ENCODE data around the gene MAD1L1. TPM values are rescaled to one million over a fixed set of nuclear protein-coding genes. Genes with fewer than 3 reads are reported as not detected.
"Not testable (repeated sequence)": the region's sequence is repeated elsewhere in the genome, so short reads cannot be mapped to it uniquely, and the experiment has no call there.

MAD1L1 gene
- polyA plus RNA-seq, 2 donors: 18.0 to 24.9 TPM

GRCh38 chr7:1846331-1847065 lies 386.2 kb downstream of the MAD1L1 start:
- 92 to 93% methylated on average over 29 of the region's 29 CpGs for WGBS, 2 donors
- H3K27me3 ChIP-seq (ENCODE audit: control insufficient read depth in 1 of 2, insufficient read depth in 2 of 2, low read length in 2 of 2): no peaks in the 10 kb centered on the region
- H3K36me3 ChIP-seq (ENCODE audit: control insufficient read depth in 2 of 2, insufficient read depth in 2 of 2, low read length in 1 of 2): peaks cover 0 to 7% of the 10 kb centered on the region in 2 donors
- H3K4me3 ChIP-seq (ENCODE audit: low read depth in 1 of 2, low read length in 2 of 2): no peak overlapping the region
- no peaks in the 10 kb centered on the region for H3K4me1 ChIP-seq (ENCODE audit: control insufficient read depth in 2 of 2, insufficient read depth in 2 of 2, low read length in 1 of 2)
- no peak overlapping the region for H3K27ac ChIP-seq (ENCODE audit: low read depth in 2 of 2, low read length in 1 of 2)
- H3K9me3 ChIP-seq (ENCODE audit: control insufficient read depth in 2 of 2, insufficient read depth in 1 of 2, low read depth in 1 of 2, low read length in 1 of 2): no peaks in the 10 kb centered on the region

- WGBS, 2 donors: 91 to 94% methylated on average over 43 of the region's 43 CpGs
- H3K27ac ChIP-seq (ENCODE audit: low read depth in 2 of 2, low read length in 1 of 2): no peak overlapping the region
- no peak overlapping the region for H3K4me3 ChIP-seq (ENCODE audit: low read depth in 1 of 2, low read length in 2 of 2)
- no peaks in the 10 kb centered on the region for H3K27me3 ChIP-seq (ENCODE audit: control insufficient read depth in 1 of 2, insufficient read depth in 2 of 2, low read length in 2 of 2)
- peaks cover 0 to 7% of the 10 kb centered on the region in 2 donors for H3K36me3 ChIP-seq (ENCODE audit: control insufficient read depth in 2 of 2, insufficient read depth in 2 of 2, low read length in 1 of 2)
- no peaks in the 10 kb centered on the region for H3K4me1 ChIP-seq (ENCODE audit: control insufficient read depth in 2 of 2, insufficient read depth in 2 of 2, low read length in 1 of 2)
- H3K9me3 ChIP-seq (ENCODE audit: control insufficient read depth in 2 of 2, insufficient read depth in 1 of 2, low read depth in 1 of 2, low read length in 1 of 2): no peaks in the 10 kb centered on the region
Observed at GRCh38 chr7:1845536-1846311, 387.0 kb downstream of the MAD1L1 start.

- H3K27me3 ChIP-seq (ENCODE audit: control insufficient read depth in 1 of 2, insufficient read depth in 2 of 2, low read length in 2 of 2): no peaks in the 10 kb centered on the region
- no peaks in the 10 kb centered on the region for H3K9me3 ChIP-seq (ENCODE audit: control insufficient read depth in 2 of 2, insufficient read depth in 1 of 2, low read depth in 1 of 2, low read length in 1 of 2)
- no peak overlapping the region for H3K27ac ChIP-seq (ENCODE audit: low read depth in 2 of 2, low read length in 1 of 2)
- H3K4me1 ChIP-seq (ENCODE audit: control insufficient read depth in 2 of 2, insufficient read depth in 2 of 2, low read length in 1 of 2): no peaks in the 10 kb centered on the region
- peaks cover 0 to 7% of the 10 kb centered on the region in 2 donors for H3K36me3 ChIP-seq (ENCODE audit: control insufficient read depth in 2 of 2, insufficient read depth in 2 of 2, low read length in 1 of 2)
- H3K4me3 ChIP-seq (ENCODE audit: low read depth in 1 of 2, low read length in 2 of 2): no peak overlapping the region
- 92 to 94% methylated on average over 16 of the region's 16 CpGs for WGBS, 2 donors
Observed at GRCh38 chr7:1844951-1845390, 387.8 kb downstream of the MAD1L1 start.

GRCh38 chr7:1844336-1844950 lies 388.3 kb downstream of the MAD1L1 start:
- Histone ChIP-seq H3K4me1 (ENCODE audit: control insufficient read depth in 2 of 2, insufficient read depth in 2 of 2, low read length in 1 of 2) (no peaks in the 10 kb centered on the region), H3K9me3 (ENCODE audit: control insufficient read depth in 2 of 2, insufficient read depth in 1 of 2, low read depth in 1 of 2, low read length in 1 of 2) (no peaks in the 10 kb centered on the region), H3K4me3 (ENCODE audit: low read depth in 1 of 2, low read length in 2 of 2) (no peak overlapping the region), H3K36me3 (ENCODE audit: control insufficient read depth in 2 of 2, insufficient read depth in 2 of 2, low read length in 1 of 2) (peaks cover 0 to 7% of the 10 kb centered on the region in 2 donors), H3K27me3 (ENCODE audit: control insufficient read depth in 1 of 2, insufficient read depth in 2 of 2, low read length in 2 of 2) (no peaks in the 10 kb centered on the region), H3K27ac (ENCODE audit: low read depth in 2 of 2, low read length in 1 of 2) (no peak overlapping the region)
- 86 to 89% methylated on average over 25 to 26 of the region's 26 CpGs for WGBS, 2 donors

GRCh38 chr7:1843921-1844335 lies 388.8 kb downstream of the MAD1L1 start:
- no peaks in the 10 kb centered on the region for H3K4me1 ChIP-seq (ENCODE audit: control insufficient read depth in 2 of 2, insufficient read depth in 2 of 2, low read length in 1 of 2)
- H3K4me3 ChIP-seq (ENCODE audit: low read depth in 1 of 2, low read length in 2 of 2): no peak overlapping the region
- H3K36me3 ChIP-seq (ENCODE audit: control insufficient read depth in 2 of 2, insufficient read depth in 2 of 2, low read length in 1 of 2): peaks cover 0 to 7% of the 10 kb centered on the region in 2 donors
- no peak overlapping the region for H3K27ac ChIP-seq (ENCODE audit: low read depth in 2 of 2, low read length in 1 of 2)
- H3K27me3 ChIP-seq (ENCODE audit: control insufficient read depth in 1 of 2, insufficient read depth in 2 of 2, low read length in 2 of 2): no peaks in the 10 kb centered on the region
- WGBS, 2 donors: 81 to 82% methylated on average over 11 of the region's 11 CpGs
- H3K9me3 ChIP-seq (ENCODE audit: control insufficient read depth in 2 of 2, insufficient read depth in 1 of 2, low read depth in 1 of 2, low read length in 1 of 2): no peaks in the 10 kb centered on the region

GRCh38 chr7:1843271-1843861 lies 389.4 kb downstream of the MAD1L1 start:
- 90 to 91% methylated on average over 25 to 26 of the region's 26 CpGs for WGBS, 2 donors
- Histone ChIP-seq H3K4me1 (ENCODE audit: control insufficient read depth in 2 of 2, insufficient read depth in 2 of 2, low read length in 1 of 2) (no peaks in the 10 kb centered on the region), H3K4me3 (ENCODE audit: low read depth in 1 of 2, low read length in 2 of 2) (no peak overlapping the region), H3K27me3 (ENCODE audit: control insufficient read depth in 1 of 2, insufficient read depth in 2 of 2, low read length in 2 of 2) (no peaks in the 10 kb centered on the region), H3K27ac (ENCODE audit: low read depth in 2 of 2, low read length in 1 of 2) (no peak overlapping the region), H3K36me3 (ENCODE audit: control insufficient read depth in 2 of 2, insufficient read depth in 2 of 2, low read length in 1 of 2) (peaks cover 0 to 7% of the 10 kb centered on the region in 2 donors), H3K9me3 (ENCODE audit: control insufficient read depth in 2 of 2, insufficient read depth in 1 of 2, low read depth in 1 of 2, low read length in 1 of 2) (no peaks in the 10 kb centered on the region)

- H3K27me3 ChIP-seq (ENCODE audit: control insufficient read depth in 1 of 2, insufficient read depth in 2 of 2, low read length in 2 of 2): no peaks in the 10 kb centered on the region
- peaks cover 0 to 7% of the 10 kb centered on the region in 2 donors for H3K36me3 ChIP-seq (ENCODE audit: control insufficient read depth in 2 of 2, insufficient read depth in 2 of 2, low read length in 1 of 2)
- no peak overlapping the region for H3K4me3 ChIP-seq (ENCODE audit: low read depth in 1 of 2, low read length in 2 of 2)
- H3K9me3 ChIP-seq (ENCODE audit: control insufficient read depth in 2 of 2, insufficient read depth in 1 of 2, low read depth in 1 of 2, low read length in 1 of 2): no peaks in the 10 kb centered on the region
- H3K27ac ChIP-seq (ENCODE audit: low read depth in 2 of 2, low read length in 1 of 2): no peak overlapping the region
- 85 to 90% methylated on average over 31 of the region's 31 CpGs for WGBS, 2 donors
- H3K4me1 ChIP-seq (ENCODE audit: control insufficient read depth in 2 of 2, insufficient read depth in 2 of 2, low read length in 1 of 2): no peaks in the 10 kb centered on the region
Observed at GRCh38 chr7:1842321-1843221, 390.2 kb downstream of the MAD1L1 start.

- not testable (repeated sequence) for H3K9me3 ChIP-seq (ENCODE audit: control insufficient read depth in 2 of 2, insufficient read depth in 1 of 2, low read depth in 1 of 2, low read length in 1 of 2); H3K4me1 ChIP-seq (ENCODE audit: control insufficient read depth in 2 of 2, insufficient read depth in 2 of 2, low read length in 1 of 2); H3K36me3 ChIP-seq (ENCODE audit: control insufficient read depth in 2 of 2, insufficient read depth in 2 of 2, low read length in 1 of 2); H3K27me3 ChIP-seq (ENCODE audit: control insufficient read depth in 1 of 2, insufficient read depth in 2 of 2, low read length in 2 of 2); H3K27ac ChIP-seq (ENCODE audit: low read depth in 2 of 2, low read length in 1 of 2); H3K4me3 ChIP-seq (ENCODE audit: low read depth in 1 of 2, low read length in 2 of 2)
- WGBS, 2 donors: 89 to 92% methylated on average over 35 to 40 of the region's 40 CpGs
Observed at GRCh38 chr7:1841286-1842021, 391.3 kb downstream of the MAD1L1 start.

Data from esophagus (tissue), 2 donors.